ENCODE data around the gene CENPX. TPM values are rescaled to one million over a fixed set of nuclear protein-coding genes. Genes with fewer than 3 reads are reported as not detected.

Gene CENPX
- total and polyA plus RNA-seq, 7 donors: 78.4 to 273 (median 164) TPM

GRCh38 chr17:82063424-82064415 lies 41.0 kb upstream of the CENPX start:
- Histone ChIP-seq H3K9me3 (no peaks in the 10 kb centered on the region), H3K4me3 (no peak overlapping the region), H3K27ac (no peak overlapping the region), H3K4me1 (peaks cover 0 to 30% (median 25%) of the 10 kb centered on the region in 4 donors), H3K27me3 (no peaks in the 10 kb centered on the region), H3K36me3 (peaks cover 9 to 53% (median 19%) of the 10 kb centered on the region in 4 donors)
- 71 to 81% methylated on average over 20 of the region's 20 CpGs for WGBS, 2 donors
- no peak for DNase-seq
- no peak for TF ChIP-seq EP300 (IDR thresholded peaks at IDR 0.05)
- no peak for TF ChIP-seq POLR2A (IDR thresholded peaks at IDR 0.05)
- TF ChIP-seq, protein P1, sequence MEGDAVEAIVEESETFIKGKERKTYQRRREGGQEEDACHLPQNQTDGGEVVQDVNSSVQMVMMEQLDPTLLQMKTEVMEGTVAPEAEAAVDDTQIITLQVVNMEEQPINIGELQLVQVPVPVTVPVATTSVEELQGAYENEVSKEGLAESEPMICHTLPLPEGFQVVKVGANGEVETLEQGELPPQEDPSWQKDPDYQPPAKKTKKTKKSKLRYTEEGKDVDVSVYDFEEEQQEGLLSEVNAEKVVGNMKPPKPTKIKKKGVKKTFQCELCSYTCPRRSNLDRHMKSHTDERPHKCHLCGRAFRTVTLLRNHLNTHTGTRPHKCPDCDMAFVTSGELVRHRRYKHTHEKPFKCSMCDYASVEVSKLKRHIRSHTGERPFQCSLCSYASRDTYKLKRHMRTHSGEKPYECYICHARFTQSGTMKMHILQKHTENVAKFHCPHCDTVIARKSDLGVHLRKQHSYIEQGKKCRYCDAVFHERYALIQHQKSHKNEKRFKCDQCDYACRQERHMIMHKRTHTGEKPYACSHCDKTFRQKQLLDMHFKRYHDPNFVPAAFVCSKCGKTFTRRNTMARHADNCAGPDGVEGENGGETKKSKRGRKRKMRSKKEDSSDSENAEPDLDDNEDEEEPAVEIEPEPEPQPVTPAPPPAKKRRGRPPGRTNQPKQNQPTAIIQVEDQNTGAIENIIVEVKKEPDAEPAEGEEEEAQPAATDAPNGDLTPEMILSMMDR (IDR thresholded peaks at IDR 0.05): no peak
- TF ChIP-seq POLR2AphosphoS5 (IDR thresholded peaks at IDR 0.05): no peak
- intact Hi-C loops (cut with DNase I): loop anchor here (2.0 kb wide), 1 partner anchor 35 kb away; the partner anchor contains the start of gene FASN

DNA sequence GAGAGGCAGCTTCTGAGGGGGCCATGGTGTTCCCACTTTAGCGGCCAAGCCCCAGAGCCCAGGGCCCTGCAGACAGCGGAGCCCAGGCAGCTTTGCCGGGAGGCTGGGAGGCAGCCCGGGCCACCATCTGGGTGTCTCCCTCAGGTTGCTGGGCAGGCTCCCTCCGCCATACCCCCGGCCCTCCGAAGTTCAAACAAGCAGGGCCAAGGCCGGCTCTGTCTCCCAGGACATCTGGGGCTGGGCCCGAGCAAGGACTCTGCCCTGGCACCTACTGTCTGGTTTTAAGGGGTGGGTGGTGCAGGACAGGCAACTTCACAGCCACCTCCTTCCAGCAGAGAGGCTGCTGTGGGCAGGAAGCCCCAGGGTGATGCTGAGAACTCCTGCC lies 40.3 kb upstream of the CENPX start:
- 93 to 96% methylated on average over 9 of the region's 9 CpGs for WGBS, 2 donors
- no peak overlapping the region for H3K4me3 ChIP-seq
- intact Hi-C loops (cut with DNase I): no loop called here
- H3K4me1 ChIP-seq: peaks cover 0 to 30% (median 25%) of the 10 kb centered on the region in 4 donors
- DNase-seq: no peak
- TF ChIP-seq EP300 (IDR thresholded peaks at IDR 0.05) (no peak), POLR2A (IDR thresholded peaks at IDR 0.05) (no peak), POLR2AphosphoS5 (IDR thresholded peaks at IDR 0.05) (no peak)
- TF ChIP-seq, protein P1 (IDR thresholded peaks at IDR 0.05): no peak
- H3K27me3 ChIP-seq: no peaks in the 10 kb centered on the region
- H3K27ac ChIP-seq: no peak overlapping the region
- H3K9me3 ChIP-seq: no peaks in the 10 kb centered on the region
- peaks cover 10 to 61% (median 21%) of the 10 kb centered on the region in 4 donors for H3K36me3 ChIP-seq

DNA sequence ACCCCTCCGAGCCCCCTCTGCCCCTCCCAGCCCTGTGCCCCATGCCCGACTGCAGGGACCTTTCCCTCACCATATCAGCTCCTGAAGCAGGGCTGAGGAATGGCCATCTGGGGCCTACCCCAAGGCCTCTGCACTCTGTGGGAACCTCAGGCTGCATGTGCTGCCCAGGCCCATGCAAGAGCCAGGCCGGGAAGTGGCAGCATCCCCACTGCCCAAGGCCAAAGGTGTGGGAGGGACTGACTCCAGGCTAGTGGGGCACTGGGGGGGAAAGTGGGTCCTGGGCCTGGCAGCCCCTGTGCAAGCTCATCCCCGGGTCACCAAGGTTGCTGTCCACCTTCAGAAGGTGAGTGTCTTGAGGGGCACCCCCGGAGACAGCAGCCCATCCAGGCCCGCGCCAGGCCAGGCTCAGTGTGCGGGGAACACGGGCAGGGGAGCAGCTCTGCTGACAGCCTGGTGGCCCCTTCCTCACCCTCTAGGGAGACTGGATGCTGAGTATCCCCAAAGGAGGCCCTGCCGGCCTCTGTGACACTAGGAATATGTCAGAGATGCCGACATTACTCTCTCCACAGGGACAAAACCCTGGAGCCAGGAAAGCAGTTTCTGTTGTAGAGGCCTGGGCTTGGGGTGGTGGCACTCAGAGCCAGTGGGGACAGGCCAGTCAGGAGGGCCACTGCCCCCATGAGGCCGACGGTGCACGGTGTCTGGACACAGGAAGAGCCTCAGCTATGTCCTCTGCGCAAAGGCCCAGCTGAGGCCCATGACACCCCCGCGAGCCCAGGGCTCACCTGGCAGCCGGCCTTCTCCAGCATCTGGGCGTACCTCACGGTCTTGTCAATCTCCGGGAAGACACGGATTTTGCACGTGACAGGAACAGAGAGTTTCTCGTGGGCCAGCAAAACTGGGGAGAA lies 39.7 kb upstream of the CENPX start:
- no peak for DNase-seq
- intact Hi-C loops (cut with DNase I): no loop called here
- TF ChIP-seq POLR2AphosphoS5 (IDR thresholded peaks at IDR 0.05) (no peak), POLR2A (IDR thresholded peaks at IDR 0.05) (no peak), EP300 (IDR thresholded peaks at IDR 0.05) (no peak)
- TF ChIP-seq, protein P1 (IDR thresholded peaks at IDR 0.05): no peak
- Histone ChIP-seq H3K36me3 (peaks cover 16 to 67% (median 24%) of the 10 kb centered on the region in 4 donors), H3K4me3 (no peak overlapping the region), H3K27ac (no peak overlapping the region), H3K4me1 (peaks cover 0 to 30% (median 25%) of the 10 kb centered on the region in 4 donors), H3K27me3 (no peaks in the 10 kb centered on the region), H3K9me3 (no peaks in the 10 kb centered on the region)
- WGBS, 2 donors: 87 to 91% methylated on average over 24 of the region's 24 CpGs

GRCh38 chr17:82061047-82061925 lies 38.6 kb upstream of the CENPX start:
- DNase-seq: no peak
- 88 to 92% methylated on average over 34 of the region's 34 CpGs for WGBS, 2 donors
- peaks cover 0 to 26% (median 22%) of the 10 kb centered on the region in 4 donors for H3K4me1 ChIP-seq
- no peak overlapping the region for H3K27ac ChIP-seq
- H3K27me3 ChIP-seq: no peaks in the 10 kb centered on the region
- TF ChIP-seq EP300 (IDR thresholded peaks at IDR 0.05) (no peak), POLR2AphosphoS5 (IDR thresholded peaks at IDR 0.05) (peak in 1 of 4 donors; percentile 9)
- H3K36me3 ChIP-seq: peaks cover 27 to 78% (median 31%) of the 10 kb centered on the region in 4 donors
- no peaks in the 10 kb centered on the region for H3K9me3 ChIP-seq
- intact Hi-C loops (cut with DNase I): no loop called here
- H3K4me3 ChIP-seq: no peak overlapping the region
